ENCODE results near the gene GLOD5. TPM values are rescaled to one million over a fixed set of nuclear protein-coding genes. Genes with fewer than 3 reads are reported as not detected.

Gene GLOD5
- total RNA-seq, 1 donor from 2014 or later, result not detected

- peak overlapping the region; percentile 69 for H2AFZ ChIP-seq (replicated peaks)
These were observed 24.7 kb upstream of the GLOD5 start for GRCh38 chrX:48736878-48737212.

GRCh38 chrX:48737213-48737938 is 24.2 kb upstream of the GLOD5 start:
- peaks cover 17% of the 10 kb centered on the region for H3K4me1 Mint-ChIP-seq

More at GRCh38 chrX:48736878-48737212, 24.7 kb upstream of the GLOD5 start:
- Histone ChIP-seq H3K36me3 (no peaks in the 10 kb centered on the region), H3K27ac (no peak overlapping the region), H3K4me1 (no peaks in the 10 kb centered on the region), H3K4me2 (peak overlapping the region; percentile 61), H3F3A (ENCODE audit: low read depth) (peaks cover 10% of the 10 kb centered on the region), H3K27me3 (no peaks in the 10 kb centered on the region), H4K20me1 (ENCODE audit: low read depth) (no peaks in the 10 kb centered on the region), H3K4me3 (peak overlapping the region; percentile 60), H3K9ac (no peak overlapping the region), H3K9me3 (ENCODE audit: low read depth) (no peaks in the 10 kb centered on the region), H3K79me2 (ENCODE audit: low read depth) (no peaks in the 10 kb centered on the region)
- TF ChIP-seq CTCF (IDR thresholded peaks at IDR 0.05), result no peak
- TF ChIP-seq EZH2phosphoT487 (IDR thresholded peaks at IDR 0.05), result no peak
- no peak for TF ChIP-seq EZH2 (IDR thresholded peaks at IDR 0.05)
- DNase-seq (ENCODE audit: low spot score), result no peak
- no peaks in the 10 kb centered on the region for H3K36me3 Mint-ChIP-seq
- H3K4me1 Mint-ChIP-seq, result peaks cover 17% of the 10 kb centered on the region
- no peaks in the 10 kb centered on the region for H3K27me3 Mint-ChIP-seq (ENCODE audit: insufficient read depth, low read depth)
- H3K4me3 Mint-ChIP-seq, result peak overlapping the region; percentile 91
- H3K9me3 Mint-ChIP-seq, result peaks cover 19% of the 10 kb centered on the region
- H3K27ac Mint-ChIP-seq, result no peak overlapping the region

GRCh38 chrX:48737940-48738339 is 23.6 kb upstream of the GLOD5 start:
- peak overlapping the region; percentile 91 for H3K4me3 Mint-ChIP-seq
- peak overlapping the region; percentile 95 for H3K27ac Mint-ChIP-seq
- H3K9me3 Mint-ChIP-seq, result peaks cover 22% of the 10 kb centered on the region
- no peaks in the 10 kb centered on the region for H3K36me3 Mint-ChIP-seq
- H3K27me3 Mint-ChIP-seq (ENCODE audit: insufficient read depth, low read depth), result no peaks in the 10 kb centered on the region
- Histone ChIP-seq H3K4me1 (no peaks in the 10 kb centered on the region), H4K20me1 (ENCODE audit: low read depth) (no peaks in the 10 kb centered on the region), H3K4me3 (peak overlapping the region; percentile 60), H3K4me2 (peak overlapping the region; percentile 75), H3K27ac (peak overlapping the region; percentile 76), H3K9me3 (ENCODE audit: low read depth) (no peaks in the 10 kb centered on the region), H3K36me3 (no peaks in the 10 kb centered on the region), H3K9ac (peak overlapping the region; percentile 50), H3F3A (ENCODE audit: low read depth) (peaks cover 10% of the 10 kb centered on the region), H3K27me3 (no peaks in the 10 kb centered on the region), H3K79me2 (ENCODE audit: low read depth) (no peaks in the 10 kb centered on the region), H2AFZ (replicated peaks) (peak overlapping the region; percentile 5)
- TF ChIP-seq EZH2 (IDR thresholded peaks at IDR 0.05), result no peak
- TF ChIP-seq EZH2phosphoT487 (IDR thresholded peaks at IDR 0.05), result no peak
- TF ChIP-seq CTCF (IDR thresholded peaks at IDR 0.05), result no peak
- no peak for DNase-seq (ENCODE audit: low spot score)
- peaks cover 17% of the 10 kb centered on the region for H3K4me1 Mint-ChIP-seq

More at GRCh38 chrX:48737213-48737938, 24.2 kb upstream of the GLOD5 start:
- no peaks in the 10 kb centered on the region for H3K36me3 ChIP-seq
- H3K27ac ChIP-seq, result peak overlapping the region; percentile 76
- no peaks in the 10 kb centered on the region for H4K20me1 ChIP-seq (ENCODE audit: low read depth)
- peak overlapping the region; percentile 60 for H3K4me3 ChIP-seq
- no peaks in the 10 kb centered on the region for H3K4me1 ChIP-seq
- peak overlapping the region; percentile 75 for H3K4me2 ChIP-seq
- Mint-ChIP-seq H3K36me3 (no peaks in the 10 kb centered on the region), H3K4me3 (peak overlapping the region; percentile 91), H3K27me3 (ENCODE audit: insufficient read depth, low read depth) (no peaks in the 10 kb centered on the region), H3K9me3 (peaks cover 19% of the 10 kb centered on the region), H3K27ac (peak overlapping the region; percentile 95)
- no peaks in the 10 kb centered on the region for H3K27me3 ChIP-seq
- no peak overlapping the region for H2AFZ ChIP-seq (replicated peaks)
- no peaks in the 10 kb centered on the region for H3K9me3 ChIP-seq (ENCODE audit: low read depth)
- H3K9ac ChIP-seq, result peak overlapping the region; percentile 50
- peaks cover 10% of the 10 kb centered on the region for H3F3A ChIP-seq (ENCODE audit: low read depth)
- TF ChIP-seq EZH2 (IDR thresholded peaks at IDR 0.05) (no peak), CTCF (IDR thresholded peaks at IDR 0.05) (no peak), EZH2phosphoT487 (IDR thresholded peaks at IDR 0.05) (no peak)
- peak; percentile 95 for DNase-seq (ENCODE audit: low spot score)
- H3K79me2 ChIP-seq (ENCODE audit: low read depth), result no peaks in the 10 kb centered on the region

Measured in neural progenitor cell (in vitro differentiated cells).